ENCODE results near the gene HDDC2.

DNA sequence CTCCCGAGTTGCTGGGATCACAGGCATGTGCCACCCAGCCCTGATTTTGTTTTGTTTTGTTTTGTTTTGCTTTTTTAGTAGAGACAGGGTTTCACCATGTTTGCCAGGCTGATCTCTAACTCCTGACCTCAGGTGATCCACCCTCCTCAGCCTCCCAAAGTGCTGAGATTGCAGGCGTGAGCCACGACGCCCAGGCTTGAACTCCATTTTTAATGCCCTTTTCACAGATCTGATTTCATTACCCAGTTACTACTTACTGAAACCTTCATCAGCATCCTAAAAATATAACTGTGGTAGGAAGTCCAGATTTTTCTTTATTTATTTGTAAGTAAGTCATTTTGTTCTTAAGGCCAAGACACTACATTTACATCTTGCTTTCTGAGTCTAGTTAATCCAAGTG is 64.0 kb downstream of the HDDC2 start:
- TF ChIP-seq TARDBP (IDR thresholded peaks at IDR 0.05) (no peak), BHLHE40 (IDR thresholded peaks at IDR 0.05; ENCODE audit: borderline replicate concordance) (no peak), HDGF (IDR thresholded peaks at IDR 0.05; ENCODE audit: borderline replicate concordance) (no peak), SUZ12 (IDR thresholded peaks at IDR 0.05) (no peak), FOXA1 (IDR thresholded peaks at IDR 0.05) (no peak), SP1 (IDR thresholded peaks at IDR 0.05) (no peak), ZNF384 (IDR thresholded peaks at IDR 0.05) (no peak), NFRKB (IDR thresholded peaks at IDR 0.05) (no peak), FOXK2 (IDR thresholded peaks at IDR 0.05) (no peak), FOXM1 (IDR thresholded peaks at IDR 0.05; ENCODE audit: borderline replicate concordance) (no peak), LEF1 (IDR thresholded peaks at IDR 0.05; ENCODE audit: borderline replicate concordance) (no peak), ARNT (IDR thresholded peaks at IDR 0.05) (no peak)
